GM19035 (cell line): ENCODE results near the gene PITPNM2.
"Not testable (repeated sequence)": the region's sequence is repeated elsewhere in the genome, so short reads cannot be mapped to it uniquely, and the experiment has no call there.

ENCODE experiments used
- ATAC-seq: cut with Tn5 transposase; IDR thresholded peaks from one replicate; pipeline ENCODE4 v1.9.1; 2021; ENCODE audit not compliant: unreplicated experiment

Gene PITPNM2

DNA sequence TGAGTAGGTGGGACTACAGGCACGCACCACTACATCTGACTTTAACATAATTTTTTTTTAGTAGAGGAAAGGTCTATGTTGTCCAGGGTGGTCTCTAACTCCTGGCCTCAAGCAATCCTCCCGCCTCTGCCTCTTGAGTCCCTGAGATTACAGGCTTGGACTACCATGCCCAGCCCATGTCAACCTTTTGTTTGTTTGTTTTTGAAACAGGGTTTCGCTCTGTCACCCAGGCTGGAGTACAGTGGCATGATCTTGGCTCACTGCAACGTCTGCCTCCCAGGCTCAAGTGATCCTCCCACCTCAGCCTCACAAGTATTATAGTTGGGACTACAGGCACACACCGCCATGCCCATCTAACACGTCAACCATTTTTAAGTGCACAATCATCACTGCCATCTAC lies 29.2 kb downstream of the PITPNM2 start:
- ATAC-seq = no peak

- peak; percentile 31 for ATAC-seq
Measured at GRCh38 chr12:123120452-123121166, 30.3 kb downstream of the PITPNM2 start.

- ATAC-seq = peak; percentile 85
Measured at GRCh38 chr12:123119808-123120207, 31.1 kb downstream of the PITPNM2 start.

DNA sequence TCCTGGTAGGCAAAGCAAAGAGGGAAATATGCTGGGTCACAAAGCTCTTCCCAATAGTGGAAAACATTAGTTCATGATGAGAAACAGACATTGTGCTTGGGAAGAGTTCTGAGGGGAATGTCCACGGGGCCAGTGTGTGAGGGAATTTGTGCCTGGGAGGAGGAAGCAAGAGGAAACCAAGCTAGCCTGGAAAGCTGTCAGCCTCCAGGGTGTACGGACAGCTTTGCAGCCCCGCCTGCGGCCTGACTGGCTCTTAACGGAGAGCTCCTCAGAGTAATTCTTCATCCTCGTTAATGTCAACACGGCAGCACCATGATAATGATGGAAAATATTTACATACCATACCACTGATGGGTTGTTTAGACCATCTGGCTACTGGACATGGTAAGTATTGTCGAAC lies 32.4 kb downstream of the PITPNM2 start:
- no peak for ATAC-seq

DNA sequence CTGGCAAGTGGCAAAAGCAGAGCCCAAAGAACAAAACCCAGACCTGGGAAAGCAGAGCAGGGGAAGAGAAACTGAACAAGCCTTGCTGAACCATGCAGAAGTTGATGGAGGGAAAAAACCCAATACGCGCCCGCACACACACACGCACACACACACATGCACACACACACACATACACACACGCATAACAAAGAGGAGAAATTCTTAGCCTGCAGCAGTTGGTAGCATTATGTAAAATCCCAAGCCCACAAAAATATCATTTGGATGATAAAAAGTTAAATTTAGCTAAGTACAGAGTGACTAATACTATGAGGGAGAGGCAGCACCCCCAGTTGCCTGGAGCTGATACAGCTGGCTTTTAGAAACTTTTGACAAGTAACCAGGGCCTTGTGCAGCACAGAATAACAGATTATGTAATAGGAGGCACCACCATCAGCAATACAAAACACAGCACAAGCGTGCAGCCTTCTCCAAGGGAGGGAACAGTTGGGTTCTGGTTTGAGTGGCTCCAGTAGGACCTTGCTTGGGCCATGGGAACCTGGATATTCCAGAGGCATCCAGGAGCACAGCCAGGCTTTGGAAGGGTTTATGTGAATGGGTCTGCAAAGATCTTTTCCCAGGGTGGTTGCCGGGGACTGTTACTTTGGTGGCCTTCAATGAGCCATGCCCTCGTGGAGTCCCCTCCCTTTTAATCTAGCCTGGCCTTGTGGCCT lies 35.3 kb downstream of the PITPNM2 start:
- ATAC-seq = no peak

GRCh38 chr12:123114304-123115083 lies 36.4 kb downstream of the PITPNM2 start:
- no peak for ATAC-seq

GRCh38 chr12:123113026-123113425 lies 37.9 kb downstream of the PITPNM2 start:
- ATAC-seq = no peak

- ATAC-seq = no peak
Measured at GRCh38 chr12:123111498-123112165, 39.3 kb downstream of the PITPNM2 start.

DNA sequence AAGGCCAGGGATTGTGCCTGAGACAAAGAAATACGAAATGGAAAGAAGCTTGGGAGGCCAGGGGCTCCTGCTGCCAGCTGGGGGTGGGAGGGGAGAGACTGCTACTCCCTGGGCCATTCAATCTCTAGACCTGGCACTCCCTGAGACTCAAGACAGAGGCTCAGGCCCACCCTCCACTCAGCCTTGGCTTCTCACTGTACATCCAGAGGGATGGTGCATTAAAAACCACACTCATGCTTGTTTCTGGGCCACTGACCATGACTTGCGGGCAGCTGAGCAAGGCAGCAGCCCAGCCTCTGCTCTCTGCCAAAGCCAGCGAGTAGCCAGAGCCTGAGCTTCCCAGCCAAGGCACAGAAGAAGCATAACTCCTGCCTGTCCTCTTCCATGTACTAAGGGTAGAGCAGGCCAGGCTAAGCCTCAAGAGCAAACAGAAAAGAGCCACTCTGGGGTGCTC lies 41.5 kb downstream of the PITPNM2 start:
- ATAC-seq = no peak

- no peak for ATAC-seq
Measured at GRCh38 chr12:123108682-123109066, 42.2 kb downstream of the PITPNM2 start.

- no peak for ATAC-seq
Measured at GRCh38 chr12:123107926-123108681, 42.8 kb downstream of the PITPNM2 start.

GRCh38 chr12:123106640-123107359 lies 44.1 kb downstream of the PITPNM2 start:
- no peak for ATAC-seq

GRCh38 chr12:123105211-123105826 lies 45.6 kb downstream of the PITPNM2 start:
- ATAC-seq = no peak

DNA sequence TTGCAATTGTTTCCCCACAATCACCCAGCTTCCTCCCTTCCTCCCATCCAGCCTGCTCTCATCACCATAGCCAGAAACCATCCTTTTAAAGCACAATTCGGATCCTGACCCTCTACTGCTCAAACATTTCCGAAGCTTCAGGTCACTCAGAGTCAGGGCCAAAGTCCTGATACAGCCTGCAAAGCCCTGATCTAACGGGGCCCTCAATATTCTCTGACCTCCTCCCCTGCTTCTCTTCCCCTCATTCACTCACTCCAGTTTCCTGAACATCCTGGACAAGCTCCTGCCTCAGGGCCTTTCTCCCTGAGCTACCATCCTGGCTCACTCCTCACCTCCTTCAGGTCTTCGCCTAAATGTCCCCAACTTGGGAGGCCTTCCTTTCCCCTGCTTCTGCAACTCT lies 46.1 kb downstream of the PITPNM2 start:
- no peak for ATAC-seq

GRCh38 chr12:123104094-123104493 lies 46.8 kb downstream of the PITPNM2 start:
- not testable (repeated sequence) for ATAC-seq

DNA sequence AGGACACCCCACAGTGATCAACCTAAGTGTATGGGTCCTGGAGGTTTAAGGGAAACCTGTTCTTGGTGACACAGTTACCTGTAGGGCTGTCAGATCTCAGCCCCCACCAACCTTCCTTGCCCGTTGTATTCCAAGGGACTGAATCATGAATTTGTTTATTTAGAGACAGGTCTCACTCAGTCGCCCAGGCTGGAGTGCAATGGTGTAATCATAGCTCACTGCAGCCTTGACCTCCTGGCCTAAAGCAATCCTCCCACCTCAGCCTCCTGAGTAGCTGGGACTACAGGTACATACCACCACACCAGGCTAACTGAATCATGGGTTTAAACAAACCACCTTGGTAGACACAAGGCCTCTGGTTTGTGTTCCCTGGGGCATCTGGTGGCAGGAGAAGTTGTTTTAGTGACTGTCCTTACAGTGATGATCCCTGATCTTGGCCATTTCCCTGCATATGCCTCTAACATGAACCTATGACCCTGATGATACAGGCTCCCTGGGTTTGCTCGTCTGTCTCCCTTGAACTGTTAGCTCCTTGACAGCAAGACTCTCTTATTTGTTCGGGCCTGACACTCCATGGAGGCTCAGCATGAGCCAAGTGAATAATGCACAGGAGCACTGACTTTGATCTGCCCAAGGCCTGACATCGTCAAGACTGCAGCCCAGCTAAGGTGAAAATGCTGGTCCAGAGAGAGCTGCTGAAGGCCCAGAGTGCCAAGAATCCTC lies 47.9 kb downstream of the PITPNM2 start:
- no peak for ATAC-seq

DNA sequence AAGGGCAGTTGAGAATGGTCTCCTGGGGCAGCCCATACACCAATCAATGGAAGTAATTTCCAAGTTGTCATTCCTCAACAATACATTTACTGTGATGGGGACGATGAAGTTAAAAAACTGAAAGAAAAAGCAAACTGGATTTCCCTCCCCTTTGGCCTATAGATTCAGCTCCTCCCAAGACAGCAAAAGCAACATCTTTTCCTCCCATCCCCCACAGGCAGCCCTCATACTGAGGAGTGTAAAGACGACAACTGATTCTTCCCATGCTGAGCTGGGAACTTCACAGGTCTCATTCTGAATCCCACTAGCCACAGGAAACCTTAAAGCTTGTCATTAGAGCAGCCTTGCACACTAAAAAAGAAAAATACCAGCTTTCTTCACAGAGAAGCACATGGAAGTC lies 48.5 kb downstream of the PITPNM2 start:
- no peak for ATAC-seq

GRCh38 chr12:123101526-123101925 lies 49.4 kb downstream of the PITPNM2 start:
- no peak for ATAC-seq
